ENCODE results near the gene PAPPA. TPM values are rescaled to one million over a fixed set of nuclear protein-coding genes. Genes with fewer than 3 reads are reported as not detected.

PAPPA gene
- total RNA-seq, 4 donors from 2014 or later, result 9.6 to 35.3 (median 14.9) TPM

DNA sequence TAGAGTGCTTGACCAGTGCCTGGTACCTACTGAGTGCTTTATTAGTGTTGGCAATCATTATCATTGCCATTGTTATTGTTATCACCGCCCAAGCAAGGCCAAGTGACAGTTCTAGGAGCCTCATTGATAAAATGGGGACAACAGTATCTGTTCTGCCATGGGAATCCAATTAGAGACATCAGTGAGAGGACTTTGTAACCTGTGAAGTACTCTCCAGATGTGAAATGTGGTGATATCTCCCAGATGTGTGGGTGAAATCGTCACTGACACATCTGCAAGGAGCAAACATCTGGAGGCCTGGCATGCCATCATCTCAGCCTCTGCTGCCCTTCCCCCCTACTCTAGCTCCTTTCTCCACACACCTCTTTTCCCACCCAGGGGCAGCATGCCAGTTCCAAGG is 260.8 kb downstream of the PAPPA start:
- DNase-seq (ENCODE audit: low spot score) (no peak), ATAC-seq (ENCODE audit: low FRiP score) (no peak)
- TF ChIP-seq, protein P1, sequence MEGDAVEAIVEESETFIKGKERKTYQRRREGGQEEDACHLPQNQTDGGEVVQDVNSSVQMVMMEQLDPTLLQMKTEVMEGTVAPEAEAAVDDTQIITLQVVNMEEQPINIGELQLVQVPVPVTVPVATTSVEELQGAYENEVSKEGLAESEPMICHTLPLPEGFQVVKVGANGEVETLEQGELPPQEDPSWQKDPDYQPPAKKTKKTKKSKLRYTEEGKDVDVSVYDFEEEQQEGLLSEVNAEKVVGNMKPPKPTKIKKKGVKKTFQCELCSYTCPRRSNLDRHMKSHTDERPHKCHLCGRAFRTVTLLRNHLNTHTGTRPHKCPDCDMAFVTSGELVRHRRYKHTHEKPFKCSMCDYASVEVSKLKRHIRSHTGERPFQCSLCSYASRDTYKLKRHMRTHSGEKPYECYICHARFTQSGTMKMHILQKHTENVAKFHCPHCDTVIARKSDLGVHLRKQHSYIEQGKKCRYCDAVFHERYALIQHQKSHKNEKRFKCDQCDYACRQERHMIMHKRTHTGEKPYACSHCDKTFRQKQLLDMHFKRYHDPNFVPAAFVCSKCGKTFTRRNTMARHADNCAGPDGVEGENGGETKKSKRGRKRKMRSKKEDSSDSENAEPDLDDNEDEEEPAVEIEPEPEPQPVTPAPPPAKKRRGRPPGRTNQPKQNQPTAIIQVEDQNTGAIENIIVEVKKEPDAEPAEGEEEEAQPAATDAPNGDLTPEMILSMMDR (IDR thresholded peaks at IDR 0.05), result no peak

DNA sequence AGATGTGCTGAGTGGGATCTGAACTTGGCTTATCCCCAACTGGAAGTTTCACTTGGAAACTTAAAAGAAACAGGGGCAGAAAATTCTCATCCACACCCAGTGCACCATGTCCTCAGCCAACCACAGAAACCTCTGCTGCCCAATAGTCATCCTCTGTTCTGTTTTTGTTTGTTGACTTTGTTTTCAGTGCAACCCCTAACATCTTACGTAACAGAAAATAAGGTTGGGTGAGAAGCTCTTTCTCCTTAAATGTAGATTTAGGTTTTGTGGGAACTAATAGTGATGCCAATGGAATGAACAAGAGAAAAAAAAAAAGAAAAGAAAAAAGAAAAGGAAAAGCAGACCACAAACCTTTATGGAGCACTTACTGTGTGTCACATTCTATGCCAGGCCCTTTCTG is 262.8 kb downstream of the PAPPA start:
- DNase-seq (ENCODE audit: low spot score) (no peak), ATAC-seq (ENCODE audit: low FRiP score) (no peak)
- TF ChIP-seq, protein P1 (IDR thresholded peaks at IDR 0.05), result no peak

DNA sequence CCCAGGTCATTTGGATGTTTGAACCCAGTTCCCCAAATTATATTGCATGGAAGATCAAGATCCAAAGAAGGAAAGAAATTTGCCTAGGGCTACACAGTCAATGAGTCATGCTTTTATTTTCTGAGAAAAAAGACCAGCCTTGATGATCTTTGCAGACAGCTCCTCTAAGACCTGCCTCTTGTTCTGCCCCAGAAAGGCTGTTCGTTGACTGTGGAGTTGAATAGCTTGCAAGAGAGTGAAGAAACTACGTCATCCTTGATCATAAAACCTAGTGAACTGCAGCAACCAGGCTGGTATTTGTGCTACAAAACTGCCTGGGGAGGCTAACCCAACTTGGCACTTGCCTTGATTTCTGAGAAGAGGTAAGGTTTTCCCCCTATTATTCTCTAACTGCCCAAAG is 263.9 kb downstream of the PAPPA start:
- ATAC-seq (ENCODE audit: low FRiP score), result no peak
- DNase-seq (ENCODE audit: low spot score), result no peak
- TF ChIP-seq, protein P1 (IDR thresholded peaks at IDR 0.05), result no peak

DNA sequence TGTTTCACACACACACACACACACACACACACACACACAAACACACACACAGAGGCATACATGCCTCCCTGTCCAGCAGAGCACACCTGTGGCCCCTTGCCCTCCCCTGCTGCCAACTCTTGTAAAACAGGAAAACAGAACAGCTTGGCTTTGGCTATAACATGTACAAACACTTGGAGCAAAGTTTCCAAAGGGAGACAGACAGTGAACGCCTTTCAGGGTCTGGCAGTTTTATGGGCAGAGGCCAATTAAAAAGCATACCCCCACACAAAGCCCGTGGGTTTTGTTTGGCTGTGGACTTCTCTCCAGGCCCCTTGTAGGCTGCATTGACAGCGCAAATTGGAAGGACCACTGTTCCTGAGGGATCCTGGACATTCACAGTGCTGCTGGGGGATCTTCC is 265.6 kb downstream of the PAPPA start:
- no peak for DNase-seq (ENCODE audit: low spot score)
- TF ChIP-seq, protein P1 (IDR thresholded peaks at IDR 0.05), result no peak
- no peak for ATAC-seq (ENCODE audit: low FRiP score)

DNA sequence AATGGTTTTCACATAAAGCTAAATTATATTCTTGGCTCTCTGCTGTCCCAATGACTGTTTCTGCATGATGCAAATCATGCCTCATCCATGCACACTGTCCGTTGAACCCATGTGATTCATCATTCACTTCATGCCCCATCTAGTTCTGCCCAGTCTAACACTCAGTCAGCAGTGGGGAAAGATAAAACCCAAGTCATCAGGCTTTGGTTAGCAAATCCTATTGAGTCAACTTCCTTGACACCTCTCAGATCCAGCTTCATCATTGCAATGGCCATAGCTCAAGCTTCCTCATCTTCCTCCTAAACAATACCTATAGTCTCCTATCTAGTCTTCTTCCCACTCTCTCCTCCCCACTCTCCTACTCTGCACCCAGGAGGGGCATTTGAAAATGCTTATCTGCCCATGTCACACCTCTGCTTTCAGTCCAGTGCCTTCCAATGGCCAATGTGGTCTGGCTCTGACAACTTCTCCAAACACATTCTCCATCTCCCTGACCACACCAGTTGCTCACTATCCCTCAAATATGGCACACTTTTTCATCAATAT is 267.5 kb downstream of the PAPPA start:
- DNase-seq (ENCODE audit: low spot score) (no peak), ATAC-seq (ENCODE audit: low FRiP score) (no peak)
- TF ChIP-seq, protein P1 (IDR thresholded peaks at IDR 0.05), result no peak

DNA sequence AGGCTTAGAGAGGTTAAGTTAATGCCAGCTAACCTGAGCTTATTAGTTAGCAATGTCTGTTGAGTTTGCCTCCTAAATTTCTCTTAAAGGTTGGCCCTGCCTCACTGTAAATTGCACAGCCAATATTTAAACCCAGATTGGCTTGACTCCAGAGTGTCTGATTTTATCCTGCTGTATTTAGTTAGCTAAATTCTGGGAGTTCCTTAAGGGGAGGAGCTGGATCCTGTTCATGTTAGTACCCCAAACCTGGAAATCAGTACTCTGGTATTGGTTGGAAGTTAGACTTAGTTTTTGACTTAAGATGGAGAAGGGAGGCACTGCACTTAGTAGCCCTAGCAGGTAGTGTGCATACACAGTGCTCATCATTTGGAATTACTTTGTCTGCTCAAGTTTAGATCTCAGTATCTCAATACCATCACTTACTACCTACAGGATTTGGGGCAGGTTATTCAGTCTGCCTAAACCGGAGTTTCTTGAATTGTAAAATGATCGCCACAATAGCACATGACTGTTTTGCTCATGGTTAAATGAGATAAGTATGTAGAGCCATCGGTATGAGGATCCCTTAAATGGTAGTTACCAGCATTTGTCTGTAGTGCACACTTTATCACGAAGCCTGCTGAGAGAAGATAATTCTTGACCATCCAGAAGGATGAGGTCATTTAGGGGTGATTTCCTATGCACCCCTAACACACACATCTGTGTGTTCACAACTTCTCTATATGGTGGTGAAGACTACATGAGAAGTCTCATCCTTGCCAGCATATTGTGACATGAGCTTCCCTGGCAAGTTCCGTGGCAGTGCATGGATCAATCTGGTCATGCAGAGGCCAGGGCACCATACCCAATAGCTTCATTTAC is 268.8 kb downstream of the PAPPA start:
- no peak for DNase-seq (ENCODE audit: low spot score)
- TF ChIP-seq, protein P1 (IDR thresholded peaks at IDR 0.05), result no peak
- no peak for ATAC-seq (ENCODE audit: low FRiP score)

DNA sequence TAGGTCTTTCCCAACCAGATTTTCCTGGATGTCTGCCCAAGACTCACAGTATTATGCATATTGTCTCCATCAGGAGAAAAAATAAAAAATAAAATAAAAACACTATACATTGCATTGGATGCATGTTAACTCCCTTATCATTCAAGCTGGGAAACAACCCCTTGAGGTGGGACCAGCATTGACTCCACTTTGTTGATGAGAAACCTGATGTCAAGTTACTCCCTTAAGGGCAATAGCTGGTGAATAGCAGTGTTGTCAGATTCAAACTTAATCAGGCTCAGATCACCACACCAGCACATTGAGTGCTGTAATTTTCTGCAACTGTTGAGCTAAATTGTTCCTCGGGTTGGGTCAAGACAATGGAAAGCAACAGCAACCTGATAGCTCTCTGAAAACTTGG is 269.6 kb downstream of the PAPPA start:
- DNase-seq (ENCODE audit: low spot score), result no peak
- TF ChIP-seq, protein P1 (IDR thresholded peaks at IDR 0.05), result no peak
- no peak for ATAC-seq (ENCODE audit: low FRiP score)

Measured in omental fat pad (tissue), 4 donors.